ENCODE data around the gene ANKRD1.
A peak's percentile ranks its signal among the peaks of the same experiment; 100 is the strongest.
"Not testable (repeated sequence)": the region's sequence is repeated elsewhere in the genome, so short reads cannot be mapped to it uniquely, and the experiment has no call there.

Gene ANKRD1

GRCh38 chr10:90896916-90897315, 24.0 kb downstream of the ANKRD1 start:
- not testable (repeated sequence) for H3K4me1 Mint-ChIP-seq, ATAC-seq, H3K27ac Mint-ChIP-seq, H3K27me3 Mint-ChIP-seq, H3K4me3 Mint-ChIP-seq, H3K9me3 Mint-ChIP-seq
- H3K36me3 Mint-ChIP-seq = peaks cover 66% of the 10 kb centered on the region

- no peak for ATAC-seq
- no peaks in the 10 kb centered on the region for H3K27me3 Mint-ChIP-seq
- H3K4me3 Mint-ChIP-seq = no peak overlapping the region
- H3K36me3 Mint-ChIP-seq = peaks cover 75% of the 10 kb centered on the region
- no peak overlapping the region for H3K27ac Mint-ChIP-seq
- H3K9me3 Mint-ChIP-seq = no peaks in the 10 kb centered on the region
- no peaks in the 10 kb centered on the region for H3K4me1 Mint-ChIP-seq
These were observed 27.7 kb downstream of the ANKRD1 start for GRCh38 chr10:90893190-90893589.

GRCh38 chr10:90890347-90890746, 30.5 kb downstream of the ANKRD1 start:
- Mint-ChIP-seq H3K27ac (no peak overlapping the region), H3K27me3 (no peaks in the 10 kb centered on the region), H3K36me3 (peaks cover 82% of the 10 kb centered on the region), H3K9me3 (no peaks in the 10 kb centered on the region), H3K4me1 (no peaks in the 10 kb centered on the region), H3K4me3 (no peak overlapping the region)
- no peak for ATAC-seq

DNA sequence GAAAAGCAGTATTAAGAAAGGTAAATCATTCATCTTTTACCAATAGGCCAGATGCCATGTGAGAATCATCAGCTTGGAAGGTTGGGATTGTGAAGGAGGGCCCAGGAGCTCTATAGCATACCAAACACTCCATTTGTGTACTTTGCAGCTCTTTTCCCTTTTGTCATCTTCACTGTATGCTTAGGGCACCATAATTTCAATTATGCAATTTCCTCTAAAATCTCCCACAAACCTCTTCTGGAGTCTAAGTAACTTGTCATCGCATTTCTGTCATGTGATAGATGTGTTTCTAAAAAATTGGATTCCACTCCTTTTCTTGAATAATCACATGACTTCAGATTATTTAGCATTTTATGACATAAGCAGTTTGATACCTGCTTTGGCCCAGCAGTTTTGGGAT, 31.3 kb downstream of the ANKRD1 start:
- H3K27me3 Mint-ChIP-seq = no peaks in the 10 kb centered on the region
- no peaks in the 10 kb centered on the region for H3K9me3 Mint-ChIP-seq
- peaks cover 84% of the 10 kb centered on the region for H3K36me3 Mint-ChIP-seq
- ATAC-seq = no peak
- H3K27ac Mint-ChIP-seq = no peak overlapping the region
- no peaks in the 10 kb centered on the region for H3K4me1 Mint-ChIP-seq
- no peak overlapping the region for H3K4me3 Mint-ChIP-seq

GRCh38 chr10:90888387-90888786, 32.5 kb downstream of the ANKRD1 start:
- Mint-ChIP-seq H3K4me3 (no peak overlapping the region), H3K9me3 (no peaks in the 10 kb centered on the region), H3K27me3 (no peaks in the 10 kb centered on the region), H3K36me3 (peaks cover 84% of the 10 kb centered on the region), H3K4me1 (no peaks in the 10 kb centered on the region), H3K27ac (peak overlapping the region; percentile 32)
- ATAC-seq = no peak

DNA sequence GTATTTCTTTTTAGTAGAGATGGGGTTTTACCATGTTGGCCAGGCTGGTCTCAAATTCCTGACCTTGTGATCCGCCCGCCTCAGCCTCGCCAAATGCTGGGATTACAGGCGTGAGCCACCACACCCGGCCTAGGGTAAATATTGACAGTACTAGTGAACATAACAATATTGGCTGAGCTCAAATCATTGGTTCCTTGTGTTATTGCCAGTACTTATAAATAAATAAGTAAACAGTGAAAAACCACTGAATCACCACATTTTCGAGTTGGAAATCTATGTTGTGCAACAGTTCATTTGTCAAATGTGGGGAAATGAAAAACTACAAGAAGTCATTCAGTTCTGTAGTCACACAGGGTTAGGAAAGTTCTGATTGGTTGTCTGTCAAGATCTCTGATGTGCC, 33.3 kb downstream of the ANKRD1 start:
- Mint-ChIP-seq H3K27me3 (no peaks in the 10 kb centered on the region), H3K4me1 (no peaks in the 10 kb centered on the region), H3K36me3 (peaks cover 75% of the 10 kb centered on the region), H3K9me3 (no peaks in the 10 kb centered on the region), H3K4me3 (no peak overlapping the region), H3K27ac (no peak overlapping the region)
- ATAC-seq = no peak

DNA sequence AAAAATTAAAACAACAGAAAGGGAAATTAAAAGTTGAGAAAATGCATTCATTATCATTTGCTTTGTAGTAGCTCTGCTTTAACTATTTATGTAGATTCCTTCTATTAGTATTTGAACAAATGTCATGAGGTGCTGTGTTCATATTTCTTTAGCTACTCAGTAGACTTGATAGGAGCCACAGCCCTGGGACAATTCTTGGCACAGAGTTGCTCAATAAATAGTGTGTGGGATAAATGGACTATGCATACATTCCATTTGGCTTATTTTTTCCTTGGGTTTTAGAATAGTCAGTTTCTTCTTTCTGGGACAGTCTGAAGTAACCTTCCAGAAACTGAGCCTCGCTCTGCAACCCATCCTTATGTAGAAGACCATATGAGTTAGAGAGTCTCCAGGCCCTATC, 35.7 kb downstream of the ANKRD1 start:
- H3K4me3 Mint-ChIP-seq = no peak overlapping the region
- H3K27me3 Mint-ChIP-seq = no peaks in the 10 kb centered on the region
- H3K36me3 Mint-ChIP-seq = peaks cover 57% of the 10 kb centered on the region
- H3K4me1 Mint-ChIP-seq = no peaks in the 10 kb centered on the region
- no peaks in the 10 kb centered on the region for H3K9me3 Mint-ChIP-seq
- H3K27ac Mint-ChIP-seq = no peak overlapping the region
- no peak for ATAC-seq

GRCh38 chr10:90884431-90884830, 36.5 kb downstream of the ANKRD1 start:
- H3K27ac Mint-ChIP-seq = no peak overlapping the region
- no peak overlapping the region for H3K4me3 Mint-ChIP-seq
- no peak for ATAC-seq
- H3K27me3 Mint-ChIP-seq = no peaks in the 10 kb centered on the region
- H3K4me1 Mint-ChIP-seq = no peaks in the 10 kb centered on the region
- peaks cover 52% of the 10 kb centered on the region for H3K36me3 Mint-ChIP-seq
- no peaks in the 10 kb centered on the region for H3K9me3 Mint-ChIP-seq

DNA sequence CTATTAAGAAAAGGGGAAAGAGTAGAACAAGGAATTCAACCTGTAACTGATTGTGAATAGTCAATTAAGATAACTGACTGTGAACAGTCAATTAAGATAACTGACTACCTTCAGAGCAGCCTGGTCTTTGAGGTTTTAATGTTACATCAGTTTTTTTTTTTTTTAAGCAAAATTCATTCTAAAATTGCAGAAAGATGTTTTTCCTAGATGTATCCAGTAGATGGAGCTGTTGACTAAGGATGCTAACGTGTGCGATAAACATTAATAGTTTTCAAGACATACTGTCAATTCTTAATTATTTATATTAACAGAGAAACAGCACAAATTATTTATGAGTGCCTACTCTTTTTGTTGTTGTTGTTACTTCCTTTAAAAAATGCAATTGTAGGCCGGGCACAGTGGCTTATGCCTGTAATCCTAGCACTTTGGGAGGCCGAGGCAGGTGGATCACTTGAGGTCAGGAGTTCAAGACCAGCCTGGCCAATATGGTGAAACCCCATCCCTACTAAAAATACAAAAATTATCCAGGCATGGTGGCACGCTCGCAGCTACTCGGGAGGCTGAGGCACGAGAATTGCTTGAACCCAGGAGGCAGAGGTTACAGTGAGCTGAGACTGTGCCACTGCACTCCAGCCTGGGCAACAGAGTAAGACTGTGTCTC, 40.7 kb downstream of the ANKRD1 start:
- H3K4me3 Mint-ChIP-seq, H3K27ac Mint-ChIP-seq, H3K27me3 Mint-ChIP-seq, ATAC-seq, H3K4me1 Mint-ChIP-seq, H3K9me3 Mint-ChIP-seq: not testable (repeated sequence)
- peaks cover 50% of the 10 kb centered on the region for H3K36me3 Mint-ChIP-seq

- H3K36me3 Mint-ChIP-seq = peaks cover 40% of the 10 kb centered on the region
- no peak for ATAC-seq
- no peak overlapping the region for H3K4me3 Mint-ChIP-seq
- H3K27me3 Mint-ChIP-seq = no peaks in the 10 kb centered on the region
- no peak overlapping the region for H3K27ac Mint-ChIP-seq
- no peaks in the 10 kb centered on the region for H3K9me3 Mint-ChIP-seq
- H3K4me1 Mint-ChIP-seq = peaks cover 5% of the 10 kb centered on the region
These were observed 41.8 kb downstream of the ANKRD1 start for GRCh38 chr10:90879062-90879461.

DNA sequence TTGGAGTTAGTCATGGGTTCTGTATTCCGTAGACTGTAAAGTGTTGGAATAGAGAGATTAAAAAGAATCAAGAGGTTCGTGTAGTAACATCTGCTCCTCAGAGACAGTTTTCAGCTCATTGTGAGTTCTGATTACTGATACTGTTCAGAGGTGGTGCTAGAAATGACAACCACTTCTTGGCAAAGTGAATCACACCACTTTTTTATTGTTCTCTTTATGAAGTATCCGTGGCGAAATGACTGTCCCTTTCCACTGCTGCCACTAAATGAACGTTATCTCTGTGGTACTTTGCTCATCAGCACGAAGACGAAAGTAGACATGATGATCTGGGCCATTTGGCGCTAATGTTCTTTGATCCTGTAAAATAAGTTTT, 48.3 kb downstream of the ANKRD1 start:
- peaks cover 25% of the 10 kb centered on the region for H3K4me1 Mint-ChIP-seq
- H3K4me3 Mint-ChIP-seq = peak overlapping the region; percentile 97
- peaks cover 9% of the 10 kb centered on the region for H3K27me3 Mint-ChIP-seq
- no peak for ATAC-seq
- peaks cover 4% of the 10 kb centered on the region for H3K9me3 Mint-ChIP-seq
- H3K36me3 Mint-ChIP-seq = peaks cover 18% of the 10 kb centered on the region
- peak overlapping the region; percentile 91 for H3K27ac Mint-ChIP-seq

GRCh38 chr10:90871766-90872647, 48.9 kb downstream of the ANKRD1 start, which contains the start of gene RPP30:
Gene RPP30 (plus strand): TSS chr10:90871974. CDS start chr10:90871987, 13 bp downstream.
- H3K27me3 Mint-ChIP-seq = peaks cover 9% of the 10 kb centered on the region
- H3K27ac Mint-ChIP-seq = peak within 1 kb of the TSS; percentile 91
- H3K36me3 Mint-ChIP-seq = peaks cover 11% of the 10 kb centered on the region
- H3K4me3 Mint-ChIP-seq = peak within 1 kb of the TSS; percentile 97
- ATAC-seq = peak; percentile 99
- H3K4me1 Mint-ChIP-seq = peaks cover 25% of the 10 kb centered on the region
- H3K9me3 Mint-ChIP-seq = peaks cover 4% of the 10 kb centered on the region

DNA sequence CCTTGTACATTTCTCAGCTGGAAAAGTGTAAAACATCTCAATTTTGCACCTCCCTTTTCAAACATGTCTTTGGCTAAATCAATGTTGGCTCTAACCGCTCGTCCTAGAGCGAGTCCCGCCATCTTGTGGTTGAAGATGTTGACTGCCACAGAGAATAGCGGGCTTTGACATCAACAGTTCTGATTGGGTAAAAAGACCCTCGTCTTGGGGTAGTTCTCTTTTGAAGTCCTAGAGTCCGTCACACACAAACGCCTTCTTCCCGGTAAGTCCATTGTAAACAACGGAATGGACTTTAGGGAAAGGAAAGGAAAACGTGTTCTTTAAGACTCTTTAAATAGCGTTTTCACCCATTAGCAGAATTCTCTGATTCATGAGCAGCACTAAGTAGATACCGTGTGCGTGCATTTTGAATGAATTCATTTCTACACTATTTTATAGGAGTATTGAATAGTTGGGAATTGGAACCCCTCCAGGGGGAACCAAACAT, 49.6 kb downstream of the ANKRD1 start:
- Mint-ChIP-seq H3K4me1 (peaks cover 25% of the 10 kb centered on the region), H3K27ac (peak overlapping the region; percentile 91), H3K4me3 (peak overlapping the region; percentile 97), H3K36me3 (peaks cover 6% of the 10 kb centered on the region), H3K9me3 (peaks cover 4% of the 10 kb centered on the region), H3K27me3 (peaks cover 16% of the 10 kb centered on the region)
- ATAC-seq = peak; percentile 81

- H3K4me3 Mint-ChIP-seq = no peak overlapping the region
- no peak overlapping the region for H3K27ac Mint-ChIP-seq
- no peak for ATAC-seq
- peaks cover 4% of the 10 kb centered on the region for H3K9me3 Mint-ChIP-seq
- H3K36me3 Mint-ChIP-seq = no peaks in the 10 kb centered on the region
- H3K4me1 Mint-ChIP-seq = no peaks in the 10 kb centered on the region
- H3K27me3 Mint-ChIP-seq = peaks cover 37% of the 10 kb centered on the region
These were observed 54.8 kb downstream of the ANKRD1 start for GRCh38 chr10:90866050-90866598.

DNA sequence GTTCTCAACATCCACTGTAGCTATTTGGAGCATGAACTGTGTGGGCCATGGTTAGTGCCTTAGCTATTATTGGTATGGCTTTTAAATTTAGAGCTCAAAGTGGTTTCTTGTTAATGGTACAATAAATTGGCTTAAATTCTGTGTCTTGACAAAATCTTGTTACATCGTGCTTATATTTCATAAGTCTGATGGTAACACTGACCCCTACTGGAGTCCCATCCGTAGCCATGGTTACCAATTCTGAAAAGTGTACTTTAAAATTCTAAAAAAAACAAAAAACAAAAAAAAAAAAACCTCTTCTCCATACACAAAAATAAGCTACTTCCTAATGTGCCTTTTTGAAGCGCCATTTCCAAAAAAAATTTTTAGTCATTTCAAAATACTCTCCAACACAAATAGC, 55.5 kb downstream of the ANKRD1 start:
- no peaks in the 10 kb centered on the region for H3K36me3 Mint-ChIP-seq
- peaks cover 4% of the 10 kb centered on the region for H3K9me3 Mint-ChIP-seq
- ATAC-seq = no peak
- H3K4me3 Mint-ChIP-seq = no peak overlapping the region
- H3K27me3 Mint-ChIP-seq = peaks cover 37% of the 10 kb centered on the region
- no peak overlapping the region for H3K27ac Mint-ChIP-seq
- H3K4me1 Mint-ChIP-seq = no peaks in the 10 kb centered on the region
